Erythroblast (primary cell): ENCODE measurements around the gene MAST4.
"Not testable (repeated sequence)": the region's sequence is repeated elsewhere in the genome, so short reads cannot be mapped to it uniquely, and the experiment has no call there.

Experiments used
- DNase-seq, 2 experiments: peaks; one replicate each; lab custom pipeline; 2025; lab: John Stamatoyannopoulos, UW
- GATA1 ChIP-seq: IDR thresholded peaks from 2 replicates; pipeline ENCODE4 v1.6.1; 2011; ENCODE audit warnings: low read depth, mild to moderate bottlenecking, control low read depth, low read length, moderate library complexity
- POLR2A ChIP-seq: IDR thresholded peaks from 2 replicates; pipeline ENCODE4 v1.6.1; 2011; ENCODE audit warnings: mild to moderate bottlenecking, low read length

Gene MAST4

GRCh38 chr5:66802941-66803340 lies 206.7 kb downstream of the MAST4 start:
- no peak for TF ChIP-seq POLR2A
- no peak for TF ChIP-seq GATA1
- no peak for DNase-seq

GRCh38 chr5:66805514-66806430 lies 209.6 kb downstream of the MAST4 start:
- no peak for DNase-seq
- no peak for TF ChIP-seq POLR2A
- TF ChIP-seq GATA1, result no peak

- no peak for DNase-seq
- TF ChIP-seq GATA1, result no peak
- no peak for TF ChIP-seq POLR2A
These were observed 211.6 kb downstream of the MAST4 start for GRCh38 chr5:66807743-66808142.

GRCh38 chr5:66808663-66809062 lies 212.5 kb downstream of the MAST4 start:
- TF ChIP-seq GATA1, result no peak
- TF ChIP-seq POLR2A, result no peak
- no peak for DNase-seq

- TF ChIP-seq GATA1, result no peak
- no peak for TF ChIP-seq POLR2A
- no peak for DNase-seq
These were observed 214.0 kb downstream of the MAST4 start for GRCh38 chr5:66810151-66810550.

GRCh38 chr5:66810848-66811261 lies 214.7 kb downstream of the MAST4 start:
- no peak for TF ChIP-seq POLR2A
- no peak for TF ChIP-seq GATA1

GRCh38 chr5:66812291-66812690 lies 216.1 kb downstream of the MAST4 start:
- no peak for DNase-seq
- TF ChIP-seq POLR2A, result no peak
- no peak for TF ChIP-seq GATA1

More at GRCh38 chr5:66810848-66811261, 214.7 kb downstream of the MAST4 start:
- no peak for DNase-seq

GRCh38 chr5:66813306-66813705 lies 217.1 kb downstream of the MAST4 start:
- TF ChIP-seq POLR2A, result no peak
- TF ChIP-seq GATA1, result no peak
- DNase-seq, result no peak

- DNase-seq, result peak; percentile 19 to 45
These were observed 218.2 kb downstream of the MAST4 start for GRCh38 chr5:66814146-66814991.

GRCh38 chr5:66818304-66818934 lies 222.2 kb downstream of the MAST4 start:
- no peak for DNase-seq
- no peak for TF ChIP-seq POLR2A
- TF ChIP-seq GATA1, result no peak

More at GRCh38 chr5:66814146-66814991, 218.2 kb downstream of the MAST4 start:
- no peak for TF ChIP-seq POLR2A
- TF ChIP-seq GATA1, result no peak

GRCh38 chr5:66818935-66819328 lies 222.7 kb downstream of the MAST4 start:
- DNase-seq, result no peak
- TF ChIP-seq GATA1 (no peak), POLR2A (no peak)

GRCh38 chr5:66820630-66821207 lies 224.5 kb downstream of the MAST4 start:
- TF ChIP-seq POLR2A (no peak), GATA1 (no peak)
- no peak for DNase-seq

GRCh38 chr5:66821688-66822429 lies 225.7 kb downstream of the MAST4 start:
- DNase-seq, result no peak
- no peak for TF ChIP-seq GATA1

GRCh38 chr5:66822906-66823305 lies 226.7 kb downstream of the MAST4 start:
- not testable (repeated sequence) for DNase-seq
